Measurements from ENCODE around the gene PGAM2. TPM values are rescaled to one million over a fixed set of nuclear protein-coding genes. Genes with fewer than 3 reads are reported as not detected.

Gene PGAM2
- total and polyA plus RNA-seq, 2 of the 13 experiments (the other 11 are each of a cell fraction or from before 2014, with no cell fraction given) = 0.22 TPM; not detected in 1

- TF ChIP-seq SIX1 (CRISPR knock-in tag; IDR thresholded peaks at IDR 0.05; ENCODE audit: borderline replicate concordance) (0 out of 2 replicates have a peak, but pooled peaks have one; percentile 22), ESRRA (CRISPR knock-in tag; IDR thresholded peaks at IDR 0.05; ENCODE audit: low read depth) (no peak), HIC2 (CRISPR knock-in tag; IDR thresholded peaks at IDR 0.05; ENCODE audit: low read depth) (no peak)
Observed at GRCh38 chr7:44063547-44063893, 1.8 kb downstream of the PGAM2 start (continued).

- CTCF ChIA-PET (ENCODE audit: low intra/inter-chr PET ratio, low total read pairs) = no interaction called here
- Histone ChIP-seq H3K36me3 (replicated peaks in 1 of 2; ENCODE audit: control insufficient read depth in 1 of 2, insufficient read depth in 2 of 2, low read length in 2 of 2) (peaks cover 17 to 29% of the 10 kb centered on the region in 2 experiments; a peak in 4 of 5 replicates), H3K4me3 (replicated peaks in 1 of 3; ENCODE audit: insufficient read depth in 1 of 3, low read depth in 2 of 3, low read length in 3 of 3) (no peak overlapping the region), H3K4me2 (ENCODE audit: low read depth, low read length) (no peak overlapping the region), H3K27ac (ENCODE audit: extremely low read length, insufficient read depth, low read length) (no peak overlapping the region), H2AFZ (ENCODE audit: low read length) (no peak overlapping the region), H4K20me1 (ENCODE audit: insufficient read depth, low read length) (no peaks in the 10 kb centered on the region), H3K9ac (ENCODE audit: insufficient read depth, low read depth, low read length) (no peak overlapping the region), H3K9me3 (ENCODE audit: low read length) (no peaks in the 10 kb centered on the region), H3K79me2 (ENCODE audit: insufficient read depth, low read length) (no peaks in the 10 kb centered on the region), H3K4me1 (ENCODE audit: insufficient read depth, low read length) (peaks cover 57% of the 10 kb centered on the region), H3K27me3 (ENCODE audit: control insufficient read depth in 1 of 2, insufficient read depth in 2 of 2, low read length in 2 of 2) (no peaks in the 10 kb centered on the region)
- in situ Hi-C loops (cut with HindIII; ENCODE audit: extremely low pct_ligation_motif_present, low pct_unique_long_range_greater_than_20kb) = no loop called here
- DNase-seq (ENCODE audit: low spot score) (no peak), FAIRE-seq (no peak), ATAC-seq (no peak)
- TF ChIP-seq NR2F6 (IDR thresholded peaks at IDR 0.05) (peak; percentile 42), NR2F6 (CRISPR knock-in tag; IDR thresholded peaks at IDR 0.05) (peak; percentile 46; the same call in 1 of the 2 replicates), FOXA3 (CRISPR knock-in tag; IDR thresholded peaks at IDR 0.05) (0 out of 2 replicates have a peak, but pooled peaks have one; percentile 26), ZNF552 (CRISPR knock-in tag; IDR thresholded peaks at IDR 0.05; ENCODE audit: borderline replicate concordance) (no peak), REXO4 (CRISPR knock-in tag; IDR thresholded peaks at IDR 0.05; ENCODE audit: borderline replicate concordance) (no peak), CHD2 (IDR thresholded peaks at IDR 0.05; ENCODE audit: low read depth, low read length) (no peak), TEF (CRISPR knock-in tag; IDR thresholded peaks at IDR 0.05) (no peak), ZNF232 (CRISPR knock-in tag; IDR thresholded peaks at IDR 0.05; ENCODE audit: borderline replicate concordance) (no peak), ZNF512 (CRISPR knock-in tag; IDR thresholded peaks at IDR 0.05) (no peak), HNF4A (CRISPR knock-in tag; IDR thresholded peaks at IDR 0.05) (peak; percentile 28; the same call in 1 of the 2 replicates), ZNF468 (CRISPR knock-in tag; IDR thresholded peaks at IDR 0.05) (no peak)
- POLR2A ChIA-PET = interaction anchor here (0.9 to 1.3 kb wide), 3 partner anchors 18 to 24 kb away, joined by 3 to 5 read pairs (median 3); partner anchors contain the start of gene DBNL
- intact Hi-C loops (cut with micrococcal nuclease; ENCODE audit: unreplicated experiment) = no loop called here
- no TSS peak for BruUV-seq (replicated peaks)
- WGBS (ENCODE audit: low lambda C conversion rate) = 17% methylated on average over 2 of the region's 3 CpGs
Observed at GRCh38 chr7:44062903-44063295, 2.5 kb downstream of the PGAM2 start.

Measured in HepG2 (cell line).